Measurements from ENCODE around the gene SLC2A8.

The SLC2A8 gene

GRCh38 chr9:127396808-127397645 lies at the start of gene SLC2A8:
TSS of gene SLC2A8 (plus strand) at chr9:127397169. CDS start at chr9:127397231, 62 bp downstream.
- DNase-seq: peak; percentile 91

- DNase-seq: no peak
These were observed 48.9 kb upstream of the SLC2A8 start for GRCh38 chr9:127347831-127348776.

DNA sequence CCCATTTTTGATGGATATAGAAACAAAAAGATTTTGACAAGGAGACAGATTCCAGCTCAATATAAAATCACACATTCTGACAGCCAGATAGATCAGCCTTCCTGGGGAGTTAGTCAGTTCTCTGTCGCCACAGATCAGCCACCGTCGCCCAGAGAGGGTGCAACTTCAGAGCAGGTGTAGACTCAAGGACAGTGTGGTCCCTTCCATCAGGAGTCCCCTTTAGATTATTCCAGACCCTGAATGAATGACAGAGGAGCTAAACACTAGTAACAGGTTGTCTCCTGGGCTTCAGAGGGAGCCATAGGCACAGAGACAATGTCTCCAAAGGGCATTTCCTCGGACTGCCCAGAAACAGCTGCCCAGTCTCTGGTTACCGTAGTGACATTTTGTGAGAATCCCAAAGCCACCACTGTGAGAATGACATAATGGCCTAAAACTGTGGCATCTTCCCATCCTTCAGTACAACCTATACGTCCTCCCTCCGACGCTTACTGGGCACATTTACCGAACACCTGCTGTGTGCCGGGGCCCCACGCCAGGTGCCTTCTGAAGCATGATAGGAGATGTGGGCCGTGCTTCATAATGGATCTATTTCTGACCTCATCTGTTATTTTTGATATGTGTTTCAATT lies 47.4 kb upstream of the SLC2A8 start:
- DNase-seq: no peak

DNA sequence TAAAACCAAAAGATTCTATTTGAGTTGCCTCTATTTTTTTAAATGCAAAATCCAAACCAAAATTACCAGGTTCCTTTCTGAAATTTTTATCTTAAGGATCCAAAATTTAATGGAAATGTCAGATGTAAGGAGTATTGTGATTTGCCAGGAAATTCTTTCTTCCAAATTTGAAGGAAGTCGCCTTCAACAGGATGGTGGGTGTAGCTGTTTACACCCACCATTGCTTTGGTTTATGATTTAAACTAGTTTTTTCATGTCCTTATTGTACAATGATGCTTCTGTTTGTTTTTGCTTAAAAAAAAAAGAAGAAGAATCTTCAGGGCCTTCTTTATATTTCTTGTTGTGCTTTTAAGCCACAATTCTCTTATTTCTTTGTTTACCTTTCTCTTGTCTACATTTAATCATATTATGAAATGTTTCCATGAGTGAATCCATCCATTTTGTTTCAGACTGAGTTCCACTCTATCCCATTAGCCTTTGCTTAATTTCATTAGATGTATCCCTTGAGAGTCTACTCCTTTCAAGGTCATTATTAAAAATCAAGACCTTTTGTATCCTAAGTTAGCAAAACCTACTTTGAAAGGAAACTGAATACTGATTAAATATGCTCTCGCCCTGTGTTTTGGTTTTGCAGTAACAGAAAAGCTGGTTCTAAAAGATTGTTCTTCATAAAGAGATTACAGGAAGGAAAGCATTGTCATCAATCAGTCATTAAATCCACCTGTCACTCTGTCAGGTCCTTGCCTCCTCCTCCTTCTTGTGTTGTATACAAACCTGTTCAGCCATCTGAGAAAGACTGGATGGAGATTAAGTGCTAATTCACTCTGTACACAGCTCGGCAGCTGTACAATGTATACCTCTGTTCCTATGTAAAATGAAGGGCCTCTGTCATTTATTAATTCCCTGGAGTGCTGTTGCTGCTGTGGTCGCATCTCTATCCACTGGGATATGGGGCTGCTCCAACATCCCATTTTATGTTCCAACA lies 45.5 kb upstream of the SLC2A8 start:
- no peak for DNase-seq

GRCh38 chr9:127353882-127354281 lies 43.1 kb upstream of the SLC2A8 start:
- DNase-seq: no peak

DNA sequence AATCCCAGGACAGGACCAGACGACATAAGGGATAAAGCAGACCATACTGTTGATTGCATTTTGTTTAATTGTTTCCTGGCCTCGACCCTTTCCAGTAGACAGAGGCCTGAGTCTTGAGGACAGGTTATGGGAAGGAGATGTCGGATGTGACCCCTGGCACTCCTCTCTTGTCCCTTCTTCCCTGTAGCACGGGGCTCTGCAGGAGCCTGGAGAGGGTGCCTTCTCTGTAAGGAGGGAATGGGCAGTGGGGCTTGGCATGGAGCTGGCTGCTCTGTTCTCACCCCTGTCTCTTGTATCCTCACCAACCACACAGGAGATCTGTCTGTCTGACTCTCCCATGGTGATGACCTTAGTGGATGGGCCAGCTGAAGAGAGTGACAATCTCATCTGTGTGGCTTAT lies 40.1 kb upstream of the SLC2A8 start:
- no peak for DNase-seq

GRCh38 chr9:127358023-127358535 lies 38.9 kb upstream of the SLC2A8 start:
- no peak for DNase-seq

DNA sequence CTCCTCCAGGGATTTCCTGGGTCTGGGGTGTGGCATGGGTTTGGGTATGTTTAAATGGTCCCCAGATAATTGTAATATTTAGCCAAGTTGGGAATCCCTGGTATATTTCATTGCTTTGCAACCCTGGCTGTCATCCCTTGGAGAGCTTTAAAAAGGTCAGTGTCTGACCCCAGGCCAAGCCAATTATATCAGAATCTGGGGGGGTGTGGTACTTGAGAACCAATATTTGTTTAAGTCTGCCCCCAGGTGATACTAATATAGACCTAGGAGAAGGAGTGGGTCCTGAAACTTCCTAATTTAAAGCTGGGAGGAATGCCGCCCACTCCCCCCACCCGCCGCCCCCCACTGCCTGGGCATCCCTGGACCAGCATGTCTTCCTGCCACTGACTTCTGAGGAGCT lies 38.2 kb upstream of the SLC2A8 start:
- no peak for DNase-seq

DNA sequence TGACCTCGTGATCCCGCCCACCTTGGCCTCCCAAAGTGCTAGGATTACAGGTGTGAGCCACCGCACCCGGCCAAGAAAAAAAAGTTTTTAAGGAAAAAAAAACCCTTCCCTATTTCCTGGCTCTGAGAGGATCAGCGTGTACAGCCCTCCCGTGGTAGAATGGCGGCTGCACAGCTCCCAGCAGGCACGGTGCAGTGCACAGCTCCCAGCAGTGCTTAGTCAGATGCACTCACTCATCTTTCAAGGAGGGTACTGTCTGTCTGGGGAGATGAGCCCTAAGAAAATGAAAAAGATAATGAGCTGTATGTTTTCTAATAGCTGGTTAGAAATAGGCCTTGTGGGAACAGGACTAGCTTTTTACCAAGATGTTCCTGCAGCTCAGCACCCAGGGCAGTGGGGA lies 36.7 kb upstream of the SLC2A8 start:
- DNase-seq: no peak

- DNase-seq: no peak
These were observed 36.1 kb upstream of the SLC2A8 start for GRCh38 chr9:127360829-127361228.

GRCh38 chr9:127361561-127361960 lies 35.4 kb upstream of the SLC2A8 start:
- no peak for DNase-seq

DNA sequence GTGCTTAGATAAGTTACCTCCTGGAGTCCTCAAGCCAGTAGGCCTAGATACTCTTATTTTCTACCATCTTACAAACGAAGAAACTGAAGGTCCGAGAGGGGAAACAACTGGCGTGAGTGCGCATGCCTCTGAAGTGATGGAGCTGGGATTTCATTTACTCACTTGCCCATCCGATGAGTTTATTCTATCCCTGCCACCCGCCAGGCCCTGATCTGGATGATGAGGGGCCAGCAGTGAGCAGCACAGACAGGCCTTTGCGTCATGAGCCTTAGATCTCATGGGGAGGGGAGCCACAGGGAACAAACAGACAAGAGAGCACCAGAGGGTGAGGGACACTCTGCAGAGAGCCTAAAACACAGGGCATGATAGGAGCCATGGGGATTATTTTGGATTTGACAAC lies 34.1 kb upstream of the SLC2A8 start:
- no peak for DNase-seq

DNA sequence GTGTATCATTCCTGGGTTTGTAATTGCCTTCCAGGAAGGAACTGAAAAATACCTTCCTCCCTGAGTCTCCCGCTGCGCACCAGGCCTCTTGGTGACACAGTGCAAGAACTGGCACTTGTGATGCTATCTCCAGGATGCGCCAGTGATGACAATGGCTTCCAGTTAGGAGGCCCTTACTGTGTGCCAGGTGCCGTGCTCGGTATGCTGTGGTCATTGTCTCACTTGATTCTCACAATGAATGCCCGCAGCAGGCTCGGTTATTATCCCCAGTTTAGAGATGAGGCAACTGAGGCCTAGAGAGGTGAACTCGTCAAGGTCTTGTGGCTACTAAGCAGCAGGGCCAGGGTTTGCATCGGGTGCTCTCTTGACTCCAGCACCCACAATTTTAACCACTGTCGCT lies 31.5 kb upstream of the SLC2A8 start:
- DNase-seq: no peak

GRCh38 chr9:127366594-127366993 lies 30.4 kb upstream of the SLC2A8 start:
- DNase-seq: no peak

- DNase-seq: no peak
These were observed 28.0 kb upstream of the SLC2A8 start for GRCh38 chr9:127368852-127369402.

GRCh38 chr9:127369428-127369827 lies 27.5 kb upstream of the SLC2A8 start:
- DNase-seq: no peak

DNA sequence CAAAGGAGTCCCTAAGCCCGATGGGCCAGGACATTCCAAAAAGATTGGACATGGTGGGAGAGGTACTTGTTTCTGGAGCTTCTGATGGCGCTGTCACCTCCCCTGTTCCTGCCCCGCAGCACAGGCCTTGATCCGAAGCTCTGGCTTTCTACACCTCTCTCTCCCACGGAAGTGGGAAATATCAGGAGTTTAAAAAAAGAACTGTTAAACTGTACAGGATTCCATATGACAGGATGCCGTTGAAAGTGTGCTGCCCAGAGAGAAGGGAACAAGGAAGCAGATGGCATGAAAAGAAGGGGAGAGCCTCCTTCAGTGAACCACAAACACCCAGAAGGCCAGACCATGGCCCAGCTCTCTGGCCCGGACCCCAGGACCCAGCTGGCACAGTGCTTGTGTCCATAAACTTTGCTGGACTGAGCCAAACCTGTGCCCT lies 26.8 kb upstream of the SLC2A8 start:
- DNase-seq: no peak

GRCh38 chr9:127370672-127371648 lies 26.0 kb upstream of the SLC2A8 start:
- no peak for DNase-seq

- no peak for DNase-seq
These were observed 16.5 kb upstream of the SLC2A8 start for GRCh38 chr9:127380479-127380878.

- no peak for DNase-seq
These were observed 14.4 kb upstream of the SLC2A8 start for GRCh38 chr9:127382541-127382940.

All from stimulated activated CD4-positive, alpha-beta T cell treated with anti-CD3 and anti-CD28 coated beads, Interleukin-15, amount 100 ng/mL, for 24 hours (primary cell).